OCI-LY3 (cell line): ENCODE data around the gene HACD2.

Source experiments
- CTCF ChIP-seq: fragments of 200-600, 300-600 bp; sonication (generic); IDR thresholded peaks from 2 replicates; pipeline ENCODE4 v1.5.1; 2014; ENCODE audit warnings: antibody characterized with exemption, low read length, low read depth
- EZH2phosphoT487 ChIP-seq: fragments of 200-600 bp; shearing (Covaris generic); IDR thresholded peaks from 2 replicates; pipeline ENCODE4 v1.6.1; 2018; ENCODE audit warnings: antibody characterized with exemption, mixed run types, low read depth

- TF ChIP-seq CTCF, result no peak
- TF ChIP-seq EZH2phosphoT487, result no peak
Measured at GRCh38 chr3:123471106-123471505, 113.7 kb downstream of the HACD2 start.
